ENCODE measurements around the gene TRIM7. TPM values are rescaled to one million over a fixed set of nuclear protein-coding genes. Genes with fewer than 3 reads are reported as not detected.

The TRIM7 gene
- total and polyA plus RNA-seq, 2 of the 4 experiments (the other 2 are of a cell fraction): 0.54 to 1.0 TPM

- Histone ChIP-seq H3K9me1 (ENCODE audit: insufficient read depth, low read length) (peaks cover under 1% of the 10 kb centered on the region; the same call in 1 of the 2 replicates), H4K91ac (ENCODE audit: insufficient read depth, low read depth, low read length) (no peak overlapping the region), H4K5ac (ENCODE audit: low read depth, low read length) (no peak overlapping the region), H3K4me2 (ENCODE audit: low read depth, low read length) (no peak overlapping the region), H3K4me1 (ENCODE audit: control insufficient read depth, insufficient read depth, low read length) (no peaks in the 10 kb centered on the region), H2AK9ac (replicated peaks; ENCODE audit: low read depth, low read length, poor library complexity) (no peak overlapping the region), H3K9me3 (ENCODE audit: control insufficient read depth, insufficient read depth, low read length) (no peaks in the 10 kb centered on the region), H2AK5ac (ENCODE audit: low read depth, low read length) (no peak overlapping the region), H2BK5ac (ENCODE audit: low read depth, low read length, poor library complexity, severe bottlenecking) (no peak overlapping the region), H3K4ac (ENCODE audit: low read depth, low read length) (no peak overlapping the region), H2AFZ (replicated peaks; ENCODE audit: low read length, poor library complexity) (no peak overlapping the region), H3K23ac (ENCODE audit: low read depth, low read length) (no peak overlapping the region), H3K56ac (ENCODE audit: extremely low read depth, insufficient read depth, low read length) (no peak overlapping the region), H2BK15ac (ENCODE audit: low read depth, low read length) (no peak overlapping the region), H4K20me1 (ENCODE audit: insufficient read depth, low read length) (peaks cover 2% of the 10 kb centered on the region), H3K18ac (ENCODE audit: low read depth, low read length) (no peak overlapping the region), H2BK120ac (ENCODE audit: low read depth, low read length) (no peak overlapping the region), H3K27me3 (ENCODE audit: control insufficient read depth, insufficient read depth, low read length) (no peaks in the 10 kb centered on the region), H3K9ac (ENCODE audit: low read depth, low read length) (no peak overlapping the region), H3K14ac (replicated peaks; ENCODE audit: low read depth, low read length) (no peak overlapping the region), H3K36me3 (ENCODE audit: control insufficient read depth, insufficient read depth, low read length) (no peaks in the 10 kb centered on the region), H4K8ac (ENCODE audit: low read depth in 2 of 2, low read length in 2 of 2) (no peak overlapping the region), H2BK20ac (ENCODE audit: low read depth, low read length) (no peak overlapping the region), H3K27ac (ENCODE audit: insufficient read depth, low read length) (no peak overlapping the region), H3K79me1 (ENCODE audit: low read depth in 1 of 2, low read length in 2 of 2) (no peaks in the 10 kb centered on the region), H3K4me3 (ENCODE audit: insufficient read depth, low read depth, low read length) (no peak overlapping the region)
- ATAC-seq (ENCODE audit: low read depth) (no peak), DNase-seq (no peak)
- no TSS peak for BruUV-seq (replicated peaks)
- WGBS, 2 experiments (ENCODE audit: extremely low coverage in 2 of 2, insufficient read length in 1 of 2): no CpG with 5 or more reads among the region's 12 CpGs
- dilution Hi-C loops (cut with HindIII; ENCODE audit: low sequenced_read_pairs, unreplicated experiment) (no loop called here), intact Hi-C loops (cut with micrococcal nuclease) (loop anchor here (2.0 kb wide), 1 partner anchor 398 kb away; no protein-coding TSS in a partner anchor), in situ Hi-C loops (cut with MboI; ENCODE audit: low sequenced_read_pairs) (loop anchor here (10.0 kb wide), 1 partner anchor 378 kb away; the partner anchor contains the start of gene MGAT1)
- TF ChIP-seq BHLHE40 (IDR thresholded peaks at IDR 0.05; ENCODE audit: low read depth, low read length): no peak
- no peak for TF ChIP-seq NFE2L2 (IDR thresholded peaks at IDR 0.05; ENCODE audit: low read depth, low read length)
- no peak for TF ChIP-seq MAFK (IDR thresholded peaks at IDR 0.05; ENCODE audit: low read depth, low read length)
- ChIA-PET CTCF (no interaction called here), POLR2A (ENCODE audit: unreplicated experiment) (no interaction called here)
Measured at GRCh38 chr5:181182651-181183050, 22.3 kb downstream of the TRIM7 start.

Measured in IMR-90 (cell line).